ENCODE measurements around the gene TMEM154. TPM values are rescaled to one million over a fixed set of nuclear protein-coding genes. Genes with fewer than 3 reads are reported as not detected.

Gene TMEM154
- total RNA-seq, 1 experiment from 2014 or later: 3.6 TPM

GRCh38 chr4:152613351-152613750 lies 66.4 kb downstream of the TMEM154 start:
- Histone ChIP-seq H3K27me3 (ENCODE audit: low read length) (no peaks in the 10 kb centered on the region), H3K9me3 (ENCODE audit: low read length) (no peaks in the 10 kb centered on the region), H4K20me1 (ENCODE audit: low read length) (no peaks in the 10 kb centered on the region), H3F3A (ENCODE audit: low read length, unreplicated experiment) (no peaks in the 10 kb centered on the region), H3K79me2 (ENCODE audit: low read length) (no peaks in the 10 kb centered on the region), H3K4me2 (ENCODE audit: low read length) (no peak overlapping the region), H3K4me3 (ENCODE audit: low read length) (no peak overlapping the region), H2AFZ (ENCODE audit: low read length) (no peak overlapping the region), H3K9ac (ENCODE audit: low read length) (no peak overlapping the region), H3K4me1 (ENCODE audit: insufficient read depth, low read length) (peaks cover 2% of the 10 kb centered on the region; the same call in 1 of the 2 replicates), H3K27ac (ENCODE audit: low read length) (no peak overlapping the region), H3K36me3 (ENCODE audit: low read depth, low read length) (no peaks in the 10 kb centered on the region), H3K9me2 (replicated peaks; ENCODE audit: low read length) (no peaks in the 10 kb centered on the region)
- ATAC-seq (no peak), DNase-seq (no peak)
- intact Hi-C loops (cut with micrococcal nuclease): no loop called here
- BruUV-seq (replicated peaks): no TSS peak
- TF ChIP-seq CTCF (conservative IDR thresholded peaks at IDR 0.05; ENCODE audit: low read depth, low read length) (no peak), EZH2 (IDR thresholded peaks at IDR 0.05; ENCODE audit: low read length, unreplicated experiment) (no peak), EZH2phosphoT487 (IDR thresholded peaks at IDR 0.05; ENCODE audit: borderline replicate concordance, low read length) (no peak)
- ChIA-PET POLR2A (ENCODE audit: unreplicated experiment) (no interaction called here), CTCF (no interaction called here)

- H3F3A ChIP-seq (ENCODE audit: low read length, unreplicated experiment): no peaks in the 10 kb centered on the region
- ChIA-PET CTCF (no interaction called here), POLR2A (ENCODE audit: unreplicated experiment) (no interaction called here)
- no peaks in the 10 kb centered on the region for H3K27me3 ChIP-seq (ENCODE audit: low read length)
- no peak overlapping the region for H2AFZ ChIP-seq (ENCODE audit: low read length)
- no peak overlapping the region for H3K4me2 ChIP-seq (ENCODE audit: low read length)
- no peak for ATAC-seq
- peaks cover 9% of the 10 kb centered on the region for H3K4me1 ChIP-seq (ENCODE audit: insufficient read depth, low read length)
- no TSS peak for BruUV-seq (replicated peaks)
- H3K4me3 ChIP-seq (ENCODE audit: low read length): no peak overlapping the region
- intact Hi-C loops (cut with micrococcal nuclease): no loop called here
- TF ChIP-seq EZH2phosphoT487 (IDR thresholded peaks at IDR 0.05; ENCODE audit: borderline replicate concordance, low read length): no peak
- no peak for TF ChIP-seq CTCF (conservative IDR thresholded peaks at IDR 0.05; ENCODE audit: low read depth, low read length)
- no peaks in the 10 kb centered on the region for H3K9me3 ChIP-seq (ENCODE audit: low read length)
- H3K79me2 ChIP-seq (ENCODE audit: low read length): no peaks in the 10 kb centered on the region
- H4K20me1 ChIP-seq (ENCODE audit: low read length): no peaks in the 10 kb centered on the region
- H3K27ac ChIP-seq (ENCODE audit: low read length): no peak overlapping the region
- DNase-seq: no peak
- no peaks in the 10 kb centered on the region for H3K36me3 ChIP-seq (ENCODE audit: low read depth, low read length)
- no peaks in the 10 kb centered on the region for H3K9me2 ChIP-seq (replicated peaks; ENCODE audit: low read length)
- H3K9ac ChIP-seq (ENCODE audit: low read length): no peak overlapping the region
Measured at GRCh38 chr4:152610131-152610530, 69.7 kb downstream of the TMEM154 start.

GRCh38 chr4:152609481-152609880 lies 70.3 kb downstream of the TMEM154 start:
- H3K36me3 ChIP-seq (ENCODE audit: low read depth, low read length): no peaks in the 10 kb centered on the region
- no peaks in the 10 kb centered on the region for H3K79me2 ChIP-seq (ENCODE audit: low read length)
- intact Hi-C loops (cut with micrococcal nuclease): no loop called here
- no peak overlapping the region for H2AFZ ChIP-seq (ENCODE audit: low read length)
- H3K9ac ChIP-seq (ENCODE audit: low read length): no peak overlapping the region
- H3K4me2 ChIP-seq (ENCODE audit: low read length): no peak overlapping the region
- H3K9me2 ChIP-seq (replicated peaks; ENCODE audit: low read length): no peaks in the 10 kb centered on the region
- H3K27ac ChIP-seq (ENCODE audit: low read length): no peak overlapping the region
- no peaks in the 10 kb centered on the region for H3F3A ChIP-seq (ENCODE audit: low read length, unreplicated experiment)
- ChIA-PET POLR2A (ENCODE audit: unreplicated experiment) (no interaction called here), CTCF (no interaction called here)
- DNase-seq (no peak), ATAC-seq (no peak)
- H3K4me1 ChIP-seq (ENCODE audit: insufficient read depth, low read length): peaks cover 9% of the 10 kb centered on the region
- H4K20me1 ChIP-seq (ENCODE audit: low read length): no peaks in the 10 kb centered on the region
- H3K9me3 ChIP-seq (ENCODE audit: low read length): no peaks in the 10 kb centered on the region
- no peak overlapping the region for H3K4me3 ChIP-seq (ENCODE audit: low read length)
- no peaks in the 10 kb centered on the region for H3K27me3 ChIP-seq (ENCODE audit: low read length)
- TF ChIP-seq CTCF (conservative IDR thresholded peaks at IDR 0.05; ENCODE audit: low read depth, low read length) (no peak), EZH2phosphoT487 (IDR thresholded peaks at IDR 0.05; ENCODE audit: borderline replicate concordance, low read length) (no peak), EZH2 (IDR thresholded peaks at IDR 0.05; ENCODE audit: low read length, unreplicated experiment) (no peak)
- no TSS peak for BruUV-seq (replicated peaks)

Measured in PC-3 (cell line).